NCI-H345 treated with DMSO at 0.1 percent for 48 hours (cell line): ENCODE data around the gene GUCA2B.

ENCODE experiments used
- DNase-seq: peaks from one replicate; lab custom pipeline; 2025; ENCODE audit not compliant: unreplicated experiment; lab: John Stamatoyannopoulos, UW

GUCA2B gene

DNA sequence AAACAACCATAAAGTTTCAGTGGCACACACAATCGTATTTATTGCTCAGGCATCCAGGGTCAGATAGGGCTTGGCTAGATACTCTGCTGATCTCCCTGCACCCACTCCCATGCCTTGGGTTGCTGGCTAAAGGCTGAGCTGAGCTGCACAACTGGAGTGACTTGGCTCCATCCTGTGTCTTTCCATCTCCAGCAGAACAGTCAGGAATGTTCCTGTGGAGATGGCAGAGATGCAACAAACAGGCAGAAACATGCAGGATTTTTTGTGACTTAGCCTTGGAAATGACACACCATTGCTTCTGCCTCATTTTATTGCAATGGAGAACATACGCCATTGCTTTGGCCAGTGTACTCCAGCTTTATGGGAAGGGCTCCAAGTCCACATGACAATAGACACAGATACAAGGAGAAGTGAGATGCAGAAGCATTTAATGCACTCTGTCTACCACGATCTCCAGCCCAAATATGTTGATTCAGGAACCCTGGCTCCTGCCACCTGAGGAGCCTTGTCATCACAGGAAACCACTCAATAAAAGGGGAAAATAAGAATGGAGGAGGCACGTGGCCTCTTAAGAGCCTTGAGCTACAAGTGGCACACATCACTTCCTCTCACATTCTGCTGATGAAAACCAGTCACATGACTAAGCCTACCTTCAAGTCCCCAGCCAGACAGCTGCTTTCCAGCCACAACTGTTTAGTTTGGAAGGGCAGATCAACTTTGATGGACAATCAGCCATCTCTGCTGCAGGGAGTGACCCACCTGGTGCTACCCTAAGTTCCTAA is 10.1 kb upstream of the GUCA2B start:
- DNase-seq, result no peak

DNA sequence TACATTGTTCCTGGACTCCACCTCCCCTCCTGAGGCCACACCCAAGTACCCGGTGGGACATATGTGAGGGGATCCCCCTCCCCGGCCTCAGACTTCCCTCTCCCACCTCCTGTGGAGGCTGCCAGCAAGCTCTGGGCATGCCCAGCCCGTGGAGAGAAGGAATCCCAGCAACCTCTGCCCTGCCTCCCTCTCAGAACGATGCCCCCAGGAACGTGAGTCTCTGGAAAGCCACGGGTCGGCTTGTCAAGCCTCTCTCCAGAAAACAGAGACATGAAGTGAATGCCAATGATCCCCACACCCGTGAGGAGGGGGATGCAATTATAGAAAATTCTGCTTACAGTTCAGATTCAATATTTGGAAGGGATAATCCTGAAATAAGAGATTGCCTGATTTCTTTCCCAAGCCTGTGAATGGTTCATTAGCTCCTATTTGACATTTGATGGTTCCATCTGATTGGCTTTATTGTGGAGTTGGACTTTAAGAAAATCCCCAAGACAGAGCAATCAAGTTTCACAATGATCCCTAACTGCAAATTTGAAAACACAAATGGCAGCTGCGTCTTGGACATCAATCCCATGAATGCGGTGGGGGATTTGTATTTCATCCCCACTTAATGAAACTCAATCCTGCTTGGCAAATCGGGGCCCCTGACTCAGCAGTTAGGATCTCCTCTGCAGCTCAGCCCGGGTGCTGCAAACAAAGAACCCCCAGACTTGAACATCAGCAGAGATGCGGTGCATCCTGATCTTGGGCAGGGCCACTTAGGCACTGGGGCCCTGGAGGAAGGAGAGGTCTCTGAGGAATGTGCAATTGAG is 9.1 kb upstream of the GUCA2B start:
- DNase-seq, result no peak

DNA sequence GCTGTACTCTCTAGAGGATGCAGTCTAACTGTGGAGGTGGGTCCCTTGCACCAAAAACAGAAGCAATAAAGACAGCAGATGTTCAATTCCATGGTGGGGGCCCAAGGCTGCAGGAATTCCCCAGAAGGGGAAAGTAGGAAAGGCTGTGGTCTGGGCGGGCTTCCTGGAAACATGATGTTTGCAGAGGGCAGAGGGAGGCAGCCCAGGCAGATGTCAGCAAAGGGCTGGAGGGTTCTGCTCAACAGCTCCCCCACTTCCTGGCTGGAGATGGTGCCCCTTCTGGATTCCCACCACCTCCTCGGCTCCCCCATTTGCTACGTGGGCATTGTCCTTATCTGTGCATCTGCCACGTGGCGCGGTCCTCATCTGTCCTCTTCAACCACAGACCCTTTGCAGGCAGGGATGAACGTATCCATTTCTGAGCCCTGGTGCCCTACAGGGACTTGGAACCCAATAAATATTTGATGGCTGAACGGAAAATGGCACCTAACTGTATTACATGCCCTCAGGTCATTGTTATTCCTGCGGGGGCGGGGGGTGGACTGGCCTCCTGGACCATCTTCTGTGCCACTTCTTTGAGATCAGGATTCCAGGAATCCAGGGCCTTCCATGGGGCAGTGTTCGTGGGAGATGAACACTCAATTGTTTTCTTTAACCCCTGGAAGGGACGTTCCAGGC is 8.4 kb upstream of the GUCA2B start:
- no peak for DNase-seq

DNA sequence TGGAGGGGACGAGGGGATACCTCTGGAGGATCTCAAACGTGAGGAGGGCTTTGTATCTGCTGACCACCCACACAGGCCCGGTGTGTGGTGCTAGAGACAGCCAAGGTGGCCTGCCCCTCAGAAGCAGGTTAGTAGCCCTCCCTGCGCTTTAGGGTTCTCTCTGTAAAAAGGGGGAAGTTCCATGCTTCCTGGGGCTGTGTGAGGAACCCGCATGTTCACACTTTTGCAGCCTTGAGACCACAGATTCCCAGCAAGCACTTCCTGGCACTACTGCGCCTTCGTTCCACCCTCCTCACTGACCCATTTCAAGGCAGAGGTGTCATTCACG is 7.9 kb upstream of the GUCA2B start:
- DNase-seq, result no peak

DNA sequence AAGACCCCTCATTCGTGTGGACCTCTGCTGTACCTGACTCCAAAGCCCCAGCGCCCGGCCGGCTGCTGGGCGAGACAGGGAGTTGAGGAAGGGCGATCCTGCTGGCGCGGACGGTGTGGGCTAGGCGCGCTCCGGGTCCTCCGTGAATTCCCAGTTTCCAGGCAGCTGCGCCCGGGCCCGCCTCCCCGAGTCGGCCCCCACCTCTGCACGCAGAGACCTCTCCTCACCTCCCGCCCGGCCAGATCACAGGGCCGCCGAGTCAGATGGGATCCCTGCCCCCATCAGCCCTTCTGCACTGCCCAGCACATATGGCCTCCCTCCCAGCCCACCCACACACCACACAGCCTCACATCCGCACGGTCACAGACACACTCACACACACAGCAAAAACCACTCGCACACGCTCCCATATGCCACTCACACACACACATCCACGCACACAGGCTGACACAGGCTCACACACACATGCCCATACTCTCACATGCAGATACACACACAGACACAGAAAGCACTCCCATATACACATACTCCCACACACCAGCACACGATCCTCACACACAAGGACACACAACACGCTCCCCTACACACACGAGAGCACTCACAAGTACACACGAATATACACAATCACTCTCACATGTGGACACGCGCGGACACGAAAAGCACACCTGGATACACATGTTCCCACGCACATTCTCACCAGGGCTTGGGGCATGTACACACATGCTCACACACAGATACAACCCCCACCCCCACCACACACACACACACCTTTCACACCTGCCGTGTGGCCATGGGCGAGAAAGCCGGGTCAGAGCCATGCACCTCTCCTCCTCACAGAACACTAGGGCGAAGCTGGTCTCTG is 7.2 kb upstream of the GUCA2B start:
- DNase-seq, result no peak

DNA sequence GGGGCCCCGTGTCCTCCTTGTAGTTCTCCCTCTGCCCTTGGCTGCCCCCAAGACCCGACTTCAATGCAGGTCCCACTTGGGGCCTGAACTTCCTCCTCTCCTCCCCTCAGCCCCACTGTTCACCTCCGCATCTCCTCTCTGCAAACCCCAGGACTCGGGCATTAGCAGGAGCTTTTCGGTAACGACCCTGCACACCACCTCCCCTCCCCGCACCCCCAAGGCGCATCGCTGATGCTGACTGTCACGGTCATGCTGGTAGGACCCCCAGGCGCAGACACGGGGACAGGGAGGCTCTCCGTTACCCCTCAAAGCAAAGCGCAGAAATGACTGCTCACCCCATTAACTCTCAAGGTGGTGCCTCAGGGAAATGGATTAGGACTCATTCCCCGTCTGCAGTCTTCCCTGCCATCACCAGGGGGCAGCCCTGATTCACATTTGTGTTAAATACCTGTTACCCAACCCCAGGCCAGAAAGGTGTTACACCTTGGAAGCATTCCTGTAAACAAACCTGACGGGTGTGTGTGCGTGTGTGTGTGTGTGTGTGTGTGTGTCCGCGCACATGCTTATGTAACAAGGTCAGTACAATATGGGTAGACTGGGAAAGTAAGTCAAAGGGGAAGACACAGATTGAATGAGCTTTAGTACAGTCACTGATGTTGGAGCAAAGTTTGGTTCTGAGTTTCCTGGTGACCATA is 6.4 kb upstream of the GUCA2B start:
- DNase-seq, result peak; percentile 51

DNA sequence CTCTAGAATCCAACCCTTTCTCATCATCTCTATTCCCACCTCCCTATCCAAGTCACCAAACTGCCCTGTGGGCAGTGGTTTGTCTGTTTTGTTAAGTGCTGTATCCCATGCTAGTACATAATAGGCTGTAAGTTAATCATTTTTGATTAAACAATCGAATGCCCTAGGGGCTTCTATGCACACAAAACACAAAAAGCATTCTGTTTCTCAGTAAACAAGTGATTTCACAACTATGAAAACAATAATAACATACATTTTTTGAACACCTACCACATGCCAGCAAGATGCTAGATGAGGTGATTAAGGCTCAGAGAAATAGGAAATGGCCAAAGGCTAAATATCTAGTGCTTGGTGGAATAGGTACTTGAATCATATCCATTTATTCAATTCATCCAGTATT is 5.0 kb upstream of the GUCA2B start:
- DNase-seq, result no peak

DNA sequence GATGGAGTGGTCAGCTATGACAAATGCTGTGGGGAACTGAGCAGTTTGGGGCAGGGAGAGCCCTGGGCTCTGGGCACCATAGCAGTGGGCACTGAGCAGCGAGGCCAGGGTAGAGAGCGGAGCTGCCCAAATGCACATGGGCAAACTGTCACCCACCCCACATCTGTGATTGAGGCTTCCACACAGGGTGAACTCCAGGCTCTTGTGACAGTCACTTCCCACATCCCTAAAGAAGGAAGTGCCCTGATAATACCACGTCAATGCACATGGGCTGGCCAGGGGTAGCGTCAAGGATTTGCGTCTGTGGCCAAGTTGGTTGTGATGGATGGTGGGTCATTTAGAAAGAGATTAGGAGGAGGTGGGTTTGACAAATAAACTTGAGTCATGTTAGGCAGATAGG is 2.6 kb upstream of the GUCA2B start:
- DNase-seq, result no peak

DNA sequence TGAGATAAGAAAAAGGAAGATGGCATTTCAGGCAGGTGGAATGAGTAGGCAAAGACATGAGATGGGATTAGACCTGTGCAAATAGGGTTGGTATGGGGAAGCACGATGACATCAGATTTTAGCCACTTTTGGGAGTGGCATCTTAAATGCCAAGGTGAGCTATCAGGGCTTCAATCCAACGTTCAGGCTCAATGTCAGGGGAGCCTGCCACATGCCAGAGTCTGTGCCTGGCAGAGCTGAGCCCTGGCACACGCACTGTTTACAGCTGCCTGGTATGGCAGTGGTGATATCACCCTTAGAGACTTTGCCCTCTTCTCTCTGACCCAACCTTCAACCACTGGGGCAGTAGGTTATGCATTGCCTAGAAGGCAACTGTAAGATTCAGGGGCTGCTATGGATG is 1.1 kb upstream of the GUCA2B start:
- no peak for DNase-seq

DNA sequence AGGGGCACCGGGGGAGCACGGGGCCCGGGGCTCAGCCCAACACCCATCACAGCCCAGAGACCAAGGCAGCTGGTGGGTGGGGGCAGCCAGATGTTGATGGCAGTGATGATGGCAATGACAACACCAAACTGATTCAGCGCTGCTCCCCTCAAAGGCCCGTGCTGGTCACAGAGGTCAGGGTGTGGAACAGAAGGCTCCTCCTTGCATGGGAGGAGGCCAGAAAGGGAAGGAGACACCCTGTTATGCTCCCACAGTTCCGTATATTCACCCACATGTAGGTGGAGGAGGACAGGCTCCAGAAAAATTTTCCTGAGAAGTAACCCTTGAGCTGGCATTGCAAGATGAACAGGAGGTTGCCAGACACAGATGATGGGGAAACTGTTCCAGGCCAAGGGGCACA is 414 bp downstream of the GUCA2B start:
- DNase-seq, result no peak

DNA sequence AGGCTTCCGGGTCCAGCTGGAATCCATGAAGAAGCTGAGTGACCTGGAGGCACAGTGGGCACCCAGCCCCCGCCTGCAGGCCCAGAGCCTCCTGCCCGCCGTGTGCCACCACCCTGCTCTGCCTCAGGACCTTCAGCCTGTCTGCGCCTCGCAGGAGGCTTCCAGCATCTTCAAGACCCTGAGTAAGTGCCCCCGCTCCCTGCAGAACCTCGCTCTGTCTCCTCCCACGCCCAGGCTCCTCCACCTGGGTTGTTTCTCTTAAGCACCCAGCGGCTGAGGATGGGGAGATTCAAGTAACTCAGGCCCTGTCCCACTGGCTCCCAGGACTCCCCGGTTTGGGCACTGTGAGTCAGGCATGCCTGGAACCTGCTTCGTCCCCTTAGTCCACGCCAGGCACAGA is 1.5 kb downstream of the GUCA2B start:
- no peak for DNase-seq

DNA sequence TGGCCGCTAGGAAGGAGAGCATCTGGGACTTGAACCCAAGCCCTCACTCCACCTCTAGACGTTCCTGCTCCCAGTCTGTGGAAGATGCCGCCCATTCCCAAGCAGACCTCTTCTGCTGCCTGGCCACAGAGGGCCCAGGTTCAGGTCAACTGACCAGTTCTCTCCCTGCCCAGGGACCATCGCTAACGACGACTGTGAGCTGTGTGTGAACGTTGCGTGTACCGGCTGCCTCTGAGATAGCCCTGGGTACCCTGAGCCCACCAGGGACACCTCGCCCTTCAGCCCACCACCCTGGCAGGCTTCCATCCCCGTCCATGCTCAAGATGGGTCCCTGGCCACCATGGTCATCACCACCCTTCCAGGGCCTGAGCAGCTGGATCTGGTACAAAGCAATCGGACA is 2.2 kb downstream of the GUCA2B start:
- no peak for DNase-seq

DNA sequence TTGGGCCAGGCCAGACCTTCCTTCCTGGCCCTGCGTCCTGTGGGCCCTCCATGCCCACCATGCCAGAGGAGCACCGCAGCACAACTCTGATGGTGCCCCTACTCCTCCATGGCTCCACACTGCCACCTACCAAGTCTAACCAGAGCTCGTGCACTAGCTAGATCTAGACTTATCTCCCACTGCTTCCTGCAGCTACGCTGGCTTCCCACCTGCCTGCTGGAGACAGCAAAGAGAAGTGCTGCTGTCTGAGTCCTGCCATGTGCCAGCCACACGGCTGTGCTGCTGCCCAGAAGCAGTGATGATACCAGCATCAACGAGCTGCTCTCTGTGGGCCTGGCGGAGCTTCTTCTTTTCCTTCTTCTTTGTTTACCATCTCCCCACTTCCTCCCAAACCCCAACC is 4.5 kb downstream of the GUCA2B start:
- DNase-seq, result no peak

DNA sequence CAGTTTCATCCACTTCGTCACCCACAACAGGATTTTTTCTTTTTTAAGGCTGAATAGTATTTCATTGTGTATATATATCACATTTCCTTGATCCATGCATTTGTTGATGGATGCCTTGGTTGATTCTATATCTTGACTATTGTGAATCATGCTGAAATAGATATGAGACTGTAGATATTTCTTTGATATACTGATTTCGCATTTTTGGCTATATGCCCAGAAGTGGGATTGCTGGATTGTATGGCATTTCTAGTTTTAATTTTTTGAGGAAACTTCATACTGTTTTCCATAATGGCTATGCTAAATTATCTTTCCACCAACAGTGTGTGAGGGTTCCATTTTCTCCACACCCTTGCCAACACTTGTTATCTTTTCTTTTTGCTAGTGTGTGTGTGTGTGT is 5.0 kb downstream of the GUCA2B start:
- no peak for DNase-seq

DNA sequence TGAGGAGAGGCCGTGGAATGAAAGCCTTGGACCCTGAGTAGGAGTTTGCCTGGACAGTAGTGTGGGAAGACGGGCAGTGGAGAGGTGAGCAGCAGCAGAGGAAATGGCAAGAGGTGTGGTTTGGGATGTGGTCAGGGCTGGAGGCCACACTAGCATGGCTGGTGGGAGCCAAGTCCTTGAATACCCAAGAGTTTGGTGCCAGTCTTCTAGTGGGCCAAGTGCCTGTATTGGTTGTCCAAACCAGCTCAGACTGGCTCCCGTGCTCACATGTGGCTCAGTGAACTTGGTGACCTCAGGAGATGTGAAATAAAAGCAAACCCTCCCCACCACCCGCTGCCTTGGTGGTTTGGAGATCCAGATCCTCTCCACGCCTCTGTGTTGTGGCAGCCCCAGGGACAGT is 9.0 kb downstream of the GUCA2B start:
- DNase-seq, result no peak

DNA sequence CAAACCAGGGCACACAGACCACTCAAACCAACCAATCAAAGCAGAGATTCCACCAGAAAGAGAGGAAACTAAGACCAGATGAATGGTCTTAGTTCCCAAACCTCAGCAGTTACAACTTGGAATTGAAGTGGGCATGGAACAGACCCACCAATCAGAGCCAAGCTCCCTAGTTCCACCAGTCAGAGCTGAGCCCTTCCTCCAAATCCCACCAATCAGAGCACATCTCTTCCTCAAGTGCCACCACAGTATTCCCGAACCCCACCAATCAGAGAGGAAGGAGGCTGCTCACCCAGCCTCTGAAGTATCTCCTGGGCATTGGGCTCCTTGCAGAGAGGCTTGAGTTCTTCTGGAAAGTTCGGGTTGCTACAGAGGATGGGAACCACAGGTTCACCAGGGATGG is 9.9 kb downstream of the GUCA2B start:
- DNase-seq, result no peak

DNA sequence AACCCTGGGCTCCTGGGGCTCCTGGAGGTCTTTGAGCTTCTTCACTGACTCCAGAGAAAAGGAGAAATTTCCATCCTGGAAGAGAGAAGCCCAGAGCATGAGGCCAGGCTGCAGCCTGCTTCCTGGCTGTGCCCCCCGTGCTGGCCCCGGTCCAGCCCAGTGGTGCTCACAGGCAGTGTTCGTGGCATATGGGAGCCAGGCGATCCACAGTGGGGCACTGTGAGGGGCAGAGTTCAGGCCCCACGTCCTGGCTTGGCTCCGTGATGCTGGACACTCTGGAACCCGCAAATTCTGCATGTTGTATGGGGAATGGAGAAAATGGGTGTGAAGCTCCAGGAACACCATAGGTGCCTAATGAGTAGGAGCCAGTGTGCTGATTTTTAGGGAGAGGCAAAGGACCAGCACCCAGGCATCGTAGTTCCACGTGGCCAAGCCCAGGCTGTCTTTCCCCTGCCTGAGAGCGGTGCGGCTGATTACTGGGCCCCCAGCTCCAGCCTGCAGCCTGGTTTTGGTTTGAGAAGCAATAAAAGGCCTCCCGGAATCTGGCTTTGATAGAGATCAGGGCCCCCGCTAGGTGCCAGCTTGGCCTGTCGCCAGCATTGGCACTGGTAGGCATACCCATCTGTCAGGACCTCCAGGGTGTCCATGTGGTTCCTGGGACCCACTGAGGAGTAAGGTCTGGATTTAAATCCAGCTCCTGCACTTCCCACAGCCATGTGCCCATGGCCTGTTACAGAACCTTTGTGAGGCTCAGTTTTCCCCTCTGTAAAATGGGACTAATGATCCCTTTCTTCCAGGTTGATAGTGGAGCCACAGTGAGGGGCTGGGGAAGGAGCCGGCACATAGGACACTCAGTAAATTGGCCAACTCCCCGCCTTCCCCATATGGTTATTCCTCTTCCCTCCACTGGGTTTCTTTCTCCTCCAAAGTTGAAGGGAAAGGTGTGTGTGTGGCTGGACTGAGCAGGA is 10.6 kb downstream of the GUCA2B start:
- no peak for DNase-seq

DNA sequence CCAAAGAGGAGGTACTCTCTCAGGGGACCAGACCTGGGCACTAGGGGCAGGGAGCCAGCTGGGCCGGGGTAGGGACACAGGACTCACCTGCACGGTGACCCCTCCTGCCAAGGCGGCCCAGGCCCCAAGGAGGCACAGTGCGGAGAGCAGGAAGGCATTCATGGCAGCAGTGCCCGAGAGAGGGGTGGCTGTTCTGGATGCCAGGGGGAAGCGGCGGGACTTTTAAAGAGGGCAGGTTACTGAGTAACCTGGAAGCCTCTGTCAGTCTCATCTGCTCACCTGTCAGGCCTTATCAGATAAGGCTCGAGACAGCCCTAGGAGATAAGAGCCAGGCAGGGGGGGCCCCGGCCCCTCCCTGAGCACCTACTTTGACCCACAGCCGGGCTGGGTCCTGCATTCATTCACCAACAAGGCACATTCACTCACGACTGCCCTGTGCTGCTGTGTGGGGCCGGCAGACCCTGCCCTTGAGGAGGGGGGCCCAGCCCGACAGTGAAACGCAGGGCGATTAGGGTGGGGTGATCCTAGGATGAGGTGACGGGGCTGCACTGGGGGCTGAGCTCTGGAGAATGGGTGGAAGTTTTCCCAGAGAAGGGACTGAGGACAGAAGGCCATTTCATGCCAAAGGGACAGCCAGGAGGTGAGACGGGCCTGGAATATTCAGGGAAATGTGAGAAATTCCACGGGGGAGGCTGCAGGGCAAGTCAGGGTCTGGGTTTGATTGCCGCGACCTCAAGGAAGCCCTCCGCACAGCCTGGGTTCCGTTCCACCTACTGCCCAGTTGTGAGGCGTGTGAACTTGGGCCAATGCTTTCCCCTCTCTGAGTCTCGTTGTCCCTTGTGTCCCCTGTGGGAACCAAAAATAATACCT is 11.6 kb downstream of the GUCA2B start, which contains the start of gene GUCA2A:
Gene GUCA2A (minus strand): TSS at position 195 of the 870 bp plus-strand sequence. CDS start 33 bp downstream, at position 162.
- DNase-seq, result no peak
